OCI-LY7 (cell line): Measurements from ENCODE around the gene CDNF. TPM values are rescaled to one million over a fixed set of nuclear protein-coding genes. Genes with fewer than 3 reads are reported as not detected.

Experiments used
- BruUV-seq: library from RNA; stranded (reverse); fragments of 400-500 nt; replicated peaks from 2 replicates; lab custom pipeline; 2021; lab: Mats Ljungman, UMichigan
- CTCF ChIA-PET: fragments of 300-600 bp; sonication (Branson Sonifier 250); formaldehyde crosslinking; loops from one replicate; lab custom pipeline; 2022; ENCODE audit warnings: antibody characterized with exemption; ENCODE audit not compliant: unreplicated experiment; lab: Charles Lee
- POLR2A ChIA-PET: fragments of 300-600 bp; sonication (Branson Sonifier 250); formaldehyde crosslinking; loops from one replicate; lab custom pipeline; 2022; ENCODE audit warnings: antibody characterized with exemption; lab: Charles Lee
- DNase-seq: peaks from one replicate; pipeline ENCODE4 v3.0.0-alpha.2; 2015; ENCODE audit warnings: low spot score
- H2AFZ ChIP-seq: fragments of 200-600 bp; sonication (generic), shearing (Covaris generic); 2 replicates; pipeline ENCODE4 v1.6.1; 2014; ENCODE audit warnings: mild to moderate bottlenecking, antibody characterized with exemption, low read length, moderate library complexity
- H3K27ac ChIP-seq: fragments of 200-600 bp; sonication (generic); 2 replicates; pipeline ENCODE4 v1.5.1; 2014; ENCODE audit warnings: mixed run types, low read depth, mild to moderate bottlenecking, moderate library complexity, low read length, inconsistent platforms; ENCODE audit not compliant: poor library complexity, severe bottlenecking
- H3K36me3 ChIP-seq: fragments of 200-600 bp; sonication (generic); 2 replicates; pipeline ENCODE4 v1.6.1; 2014; ENCODE audit warnings: mild to moderate bottlenecking, antibody characterized with exemption, low read length, moderate library complexity, mixed read lengths; ENCODE audit not compliant: insufficient read depth
- H3K4me1 ChIP-seq: fragments of 200-600 bp; sonication (generic); 2 replicates; pipeline ENCODE4 v1.5.1; 2014; ENCODE audit warnings: mild to moderate bottlenecking, low read length; ENCODE audit not compliant: insufficient read depth, poor library complexity, severe bottlenecking
- H3K4me2 ChIP-seq: fragments of 200-600 bp; sonication (generic); 2 replicates; pipeline ENCODE4 v1.6.1; 2014; ENCODE audit warnings: mild to moderate bottlenecking, low read length
- H3K4me3 ChIP-seq: fragments of 200-600 bp; sonication (generic); 2 replicates; pipeline ENCODE4 v1.5.1; 2014; ENCODE audit warnings: mild to moderate bottlenecking, low read depth, low read length; ENCODE audit not compliant: poor library complexity, severe bottlenecking
- H3K79me2 ChIP-seq: fragments of 200-600 bp; sonication (generic); 2 replicates; pipeline ENCODE4 v1.6.1; 2016; ENCODE audit warnings: low read depth, mild to moderate bottlenecking, low read length, moderate library complexity, mixed read lengths; ENCODE audit not compliant: insufficient read depth
- H3K9me2 ChIP-seq: fragments of 200-600 bp; sonication (generic); 2 replicates; pipeline ENCODE4 v1.6.1; 2016; ENCODE audit warnings: mild to moderate bottlenecking, low read length, mixed read lengths; ENCODE audit not compliant: insufficient read depth
- H3K9me3 ChIP-seq: fragments of 200-600 bp; sonication (generic); 2 replicates; pipeline ENCODE4 v1.6.1; 2014; ENCODE audit warnings: mild to moderate bottlenecking, mixed run types, low read length, mixed read lengths
- H4K20me1 ChIP-seq: fragments of 200-600 bp; sonication (generic); 2 replicates; pipeline ENCODE4 v1.6.1; 2014; ENCODE audit warnings: mild to moderate bottlenecking, antibody characterized with exemption, low read length, moderate library complexity, mixed read lengths; ENCODE audit not compliant: insufficient read depth
- EZH2phosphoT487 ChIP-seq: fragments of 200-600 bp; sonication (generic); IDR thresholded peaks from 2 replicates; pipeline ENCODE4 v1.6.1; 2018; ENCODE audit warnings: low read depth, borderline replicate concordance, mild to moderate bottlenecking, mixed run types, antibody characterized with exemption, low read length, moderate library complexity, mixed read lengths
- intact Hi-C: fragments of 100-400 bp; cut with micrococcal nuclease; formaldehyde crosslinking; loops from one replicate; pipeline ENCODE4 v1.10.0; 2022; ENCODE audit not compliant: unreplicated experiment
- total RNA-seq, 2 experiments: library from RNA; depleted of rRNA in 1 of 2; stranded (reverse); fragments of >200 nt in 1 of 2; shearing (Covaris generic) in 1 of 2; gene quantifications; 2 replicates each; pipeline ENCODE4 v1.2.3, GENCODE V29; 2014 to 2022
- TF ChIP-seq, protein P1 (sequence below): fragments of 200-600 bp; sonication (generic); conservative IDR thresholded peaks from 2 replicates; pipeline ENCODE4 v1.5.1; 2014; ENCODE audit warnings: mild to moderate bottlenecking, antibody characterized with exemption, low read length, moderate library complexity, mixed read lengths

The CDNF gene
- total RNA-seq, 2 experiments from 2014 or later = 3.2 to 3.7 TPM

DNA sequence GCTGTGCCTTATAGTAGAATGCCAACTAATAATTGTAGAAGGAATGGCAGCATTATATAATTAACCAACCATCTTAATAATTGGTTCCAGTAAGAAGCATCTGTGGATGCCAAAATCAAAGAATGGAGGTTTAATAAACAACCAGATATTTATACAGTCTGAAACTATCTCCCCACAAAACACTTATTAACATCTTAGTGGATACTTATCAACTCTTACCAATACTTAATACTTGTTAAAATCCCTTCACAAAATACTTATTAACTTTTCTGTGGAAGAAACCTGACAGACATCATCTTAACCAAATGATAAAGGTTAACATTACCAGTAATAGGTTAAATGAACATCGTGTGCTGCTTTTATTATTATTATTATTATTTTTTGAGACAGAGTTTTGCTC lies 34.0 kb downstream of the CDNF start:
- no TSS peak for BruUV-seq
- no peaks in the 10 kb centered on the region for H3K36me3 ChIP-seq
- H3K4me1 ChIP-seq = peaks cover 26% of the 10 kb centered on the region
- H3K79me2 ChIP-seq = no peaks in the 10 kb centered on the region
- TF ChIP-seq, protein P1, sequence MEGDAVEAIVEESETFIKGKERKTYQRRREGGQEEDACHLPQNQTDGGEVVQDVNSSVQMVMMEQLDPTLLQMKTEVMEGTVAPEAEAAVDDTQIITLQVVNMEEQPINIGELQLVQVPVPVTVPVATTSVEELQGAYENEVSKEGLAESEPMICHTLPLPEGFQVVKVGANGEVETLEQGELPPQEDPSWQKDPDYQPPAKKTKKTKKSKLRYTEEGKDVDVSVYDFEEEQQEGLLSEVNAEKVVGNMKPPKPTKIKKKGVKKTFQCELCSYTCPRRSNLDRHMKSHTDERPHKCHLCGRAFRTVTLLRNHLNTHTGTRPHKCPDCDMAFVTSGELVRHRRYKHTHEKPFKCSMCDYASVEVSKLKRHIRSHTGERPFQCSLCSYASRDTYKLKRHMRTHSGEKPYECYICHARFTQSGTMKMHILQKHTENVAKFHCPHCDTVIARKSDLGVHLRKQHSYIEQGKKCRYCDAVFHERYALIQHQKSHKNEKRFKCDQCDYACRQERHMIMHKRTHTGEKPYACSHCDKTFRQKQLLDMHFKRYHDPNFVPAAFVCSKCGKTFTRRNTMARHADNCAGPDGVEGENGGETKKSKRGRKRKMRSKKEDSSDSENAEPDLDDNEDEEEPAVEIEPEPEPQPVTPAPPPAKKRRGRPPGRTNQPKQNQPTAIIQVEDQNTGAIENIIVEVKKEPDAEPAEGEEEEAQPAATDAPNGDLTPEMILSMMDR = no peak
- TF ChIP-seq EZH2phosphoT487 = no peak
- intact Hi-C loops = no loop called here
- CTCF ChIA-PET = no interaction called here
- H2AFZ ChIP-seq = no peak overlapping the region
- no peak for DNase-seq
- H3K9me2 ChIP-seq = no peaks in the 10 kb centered on the region
- H4K20me1 ChIP-seq = no peaks in the 10 kb centered on the region
- no peak overlapping the region for H3K4me3 ChIP-seq
- H3K4me2 ChIP-seq = no peak overlapping the region
- POLR2A ChIA-PET = interaction anchor here (1.4 kb wide), 1 partner anchor 53 kb away, joined by 3 read pairs; no protein-coding TSS in a partner anchor
- no peaks in the 10 kb centered on the region for H3K9me3 ChIP-seq
- no peak overlapping the region for H3K27ac ChIP-seq

DNA sequence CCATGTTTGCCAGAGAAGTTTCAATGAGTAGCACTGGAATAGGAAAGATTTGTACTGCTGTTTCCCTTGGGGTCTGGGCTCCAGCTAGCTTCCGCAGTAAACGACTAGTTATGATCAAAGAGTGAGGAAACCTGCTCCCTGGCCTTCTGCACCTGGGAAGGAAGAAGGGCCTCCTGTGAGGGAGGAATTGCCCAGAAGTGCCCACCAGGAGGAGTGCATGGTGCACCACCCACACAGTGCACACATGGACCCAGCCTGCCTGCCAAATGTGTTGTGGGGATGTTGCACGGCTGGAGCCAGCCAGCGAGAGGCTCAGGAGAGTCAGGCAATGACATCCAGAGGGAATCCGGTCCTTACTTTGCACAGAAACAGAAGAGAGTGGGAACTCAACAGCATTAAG lies 36.1 kb downstream of the CDNF start:
- BruUV-seq = no TSS peak
- Histone ChIP-seq H3K4me3 (no peak overlapping the region), H3K4me1 (peaks cover 41% of the 10 kb centered on the region), H3K79me2 (no peaks in the 10 kb centered on the region), H3K4me2 (no peak overlapping the region), H4K20me1 (no peaks in the 10 kb centered on the region), H3K9me2 (no peaks in the 10 kb centered on the region), H3K27ac (no peak overlapping the region), H2AFZ (no peak overlapping the region), H3K9me3 (no peaks in the 10 kb centered on the region), H3K36me3 (no peaks in the 10 kb centered on the region)
- TF ChIP-seq EZH2phosphoT487 = no peak
- TF ChIP-seq, protein P1 = peak; percentile 32; the same call in 1 of the 2 replicates
- DNase-seq = no peak
- ChIA-PET POLR2A (interaction anchor here (0.6 to 1.2 kb wide), 6 partner anchors 15 to 295 kb away, joined by 3 to 5 read pairs (median 4); no protein-coding TSS in a partner anchor), CTCF (no interaction called here)
- intact Hi-C loops = no loop called here

DNA sequence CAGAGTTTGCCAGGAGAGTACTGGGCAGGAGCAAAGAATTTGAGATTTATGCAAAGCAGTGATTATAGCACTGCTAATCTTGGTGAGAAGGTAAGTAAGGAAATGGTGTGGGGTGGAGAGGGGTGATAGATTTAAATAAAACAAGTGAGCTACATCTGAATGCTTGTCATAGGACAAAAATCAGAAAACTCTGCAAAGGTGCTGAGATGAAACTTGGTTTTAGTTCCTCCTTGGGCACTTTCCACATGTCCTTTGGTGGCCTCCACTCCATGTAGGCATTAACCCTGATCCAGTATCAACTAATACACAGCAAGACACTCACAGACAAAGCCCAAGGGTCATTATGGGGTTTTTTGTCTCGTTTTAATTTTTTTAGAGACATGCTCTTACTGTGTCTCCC lies 37.4 kb downstream of the CDNF start:
- Histone ChIP-seq H3K9me3 (no peaks in the 10 kb centered on the region), H3K4me1 (peaks cover 41% of the 10 kb centered on the region), H4K20me1 (no peaks in the 10 kb centered on the region), H3K27ac (peak overlapping the region; percentile 15), H3K79me2 (no peaks in the 10 kb centered on the region), H2AFZ (peak overlapping the region; percentile 68), H3K4me3 (no peak overlapping the region), H3K9me2 (no peaks in the 10 kb centered on the region), H3K4me2 (peak overlapping the region; percentile 58), H3K36me3 (no peaks in the 10 kb centered on the region)
- intact Hi-C loops = no loop called here
- BruUV-seq = no TSS peak
- POLR2A ChIA-PET = interaction anchor here (0.7 to 1.3 kb wide), 6 partner anchors 12 to 238 kb away, joined by 3 to 4 read pairs (median 3); no protein-coding TSS in a partner anchor
- CTCF ChIA-PET = no interaction called here
- TF ChIP-seq, protein P1 = no peak
- no peak for TF ChIP-seq EZH2phosphoT487
- DNase-seq = peak; percentile 43
